HL-60 (cell line): ENCODE measurements around the gene LURAP1L.

Experiments
- DNase-seq, 2 experiments: peaks; one replicate each; pipeline ENCODE4 v3.0.0-alpha.2; 2010 to 2020; ENCODE audit warnings: low read depth in 1 of 2, low spot score in 1 of 2
- H3K27ac ChIP-seq: fragments of 250-450 bp; sonication (Bioruptor Pico); replicated peaks from 2 replicates; pipeline ENCODE4 v1.5.1; 2020; ENCODE audit warnings: mild to moderate bottlenecking, moderate library complexity
- H3K27me3 ChIP-seq: fragments of 250-450 bp; sonication (Bioruptor Pico); 2 replicates; pipeline ENCODE4 v1.5.1; 2021; ENCODE audit warnings: mild to moderate bottlenecking, moderate library complexity; ENCODE audit not compliant: insufficient read depth, poor library complexity, severe bottlenecking
- H3K4me3 ChIP-seq: replicated peaks from 2 replicates; pipeline ENCODE4 v1.5.1; 2011; ENCODE audit warnings: mild to moderate bottlenecking, control low read depth, low read length; ENCODE audit not compliant: insufficient read depth
- GABPA ChIP-seq: IDR thresholded peaks from 2 replicates; pipeline ENCODE4 v1.6.1; 2012; ENCODE audit warnings: low read depth
- POLR2AphosphoS5 ChIP-seq: IDR thresholded peaks from 2 replicates; pipeline ENCODE4 v1.6.1; 2012; ENCODE audit warnings: low read depth
- SPI1 ChIP-seq: IDR thresholded peaks from 2 replicates; pipeline ENCODE4 v1.6.1; 2012; ENCODE audit warnings: low read depth, mild to moderate bottlenecking, borderline replicate concordance
- TF ChIP-seq, protein P1 (sequence below): IDR thresholded peaks from one replicate; pipeline ENCODE4 v1.5.1; 2011; ENCODE audit warnings: low read length, control low read depth, inconsistent platforms; ENCODE audit not compliant: insufficient read depth
- TF ChIP-seq, protein P2 (sequence below): IDR thresholded peaks from 2 replicates; pipeline ENCODE4 v1.6.1; 2012; ENCODE audit warnings: low read depth; ENCODE audit not compliant: insufficient replicate concordance

Gene LURAP1L

DNA sequence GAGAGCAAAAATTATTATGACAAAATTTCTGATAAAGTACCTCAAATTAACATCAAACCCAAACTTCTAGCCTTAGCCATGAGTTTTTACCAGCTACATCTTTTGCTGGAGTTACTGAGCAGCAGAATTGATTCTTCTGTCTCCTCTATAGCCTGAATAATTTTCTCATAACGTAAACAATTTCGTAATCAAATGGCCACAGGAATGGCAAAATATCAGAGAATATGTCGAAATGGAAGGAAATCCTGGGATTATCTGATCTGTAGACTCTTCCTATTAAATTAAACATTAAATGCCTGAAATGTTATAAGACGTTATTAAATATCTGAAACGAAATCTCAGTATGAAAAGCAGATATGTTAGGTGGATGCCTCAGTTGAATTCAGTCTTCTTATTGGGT, 41.1 kb downstream of the LURAP1L start:
- TF ChIP-seq, protein P1, sequence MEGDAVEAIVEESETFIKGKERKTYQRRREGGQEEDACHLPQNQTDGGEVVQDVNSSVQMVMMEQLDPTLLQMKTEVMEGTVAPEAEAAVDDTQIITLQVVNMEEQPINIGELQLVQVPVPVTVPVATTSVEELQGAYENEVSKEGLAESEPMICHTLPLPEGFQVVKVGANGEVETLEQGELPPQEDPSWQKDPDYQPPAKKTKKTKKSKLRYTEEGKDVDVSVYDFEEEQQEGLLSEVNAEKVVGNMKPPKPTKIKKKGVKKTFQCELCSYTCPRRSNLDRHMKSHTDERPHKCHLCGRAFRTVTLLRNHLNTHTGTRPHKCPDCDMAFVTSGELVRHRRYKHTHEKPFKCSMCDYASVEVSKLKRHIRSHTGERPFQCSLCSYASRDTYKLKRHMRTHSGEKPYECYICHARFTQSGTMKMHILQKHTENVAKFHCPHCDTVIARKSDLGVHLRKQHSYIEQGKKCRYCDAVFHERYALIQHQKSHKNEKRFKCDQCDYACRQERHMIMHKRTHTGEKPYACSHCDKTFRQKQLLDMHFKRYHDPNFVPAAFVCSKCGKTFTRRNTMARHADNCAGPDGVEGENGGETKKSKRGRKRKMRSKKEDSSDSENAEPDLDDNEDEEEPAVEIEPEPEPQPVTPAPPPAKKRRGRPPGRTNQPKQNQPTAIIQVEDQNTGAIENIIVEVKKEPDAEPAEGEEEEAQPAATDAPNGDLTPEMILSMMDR: no peak
- TF ChIP-seq SPI1 (no peak), GABPA (no peak), POLR2AphosphoS5 (no peak)
- TF ChIP-seq, protein P2, sequence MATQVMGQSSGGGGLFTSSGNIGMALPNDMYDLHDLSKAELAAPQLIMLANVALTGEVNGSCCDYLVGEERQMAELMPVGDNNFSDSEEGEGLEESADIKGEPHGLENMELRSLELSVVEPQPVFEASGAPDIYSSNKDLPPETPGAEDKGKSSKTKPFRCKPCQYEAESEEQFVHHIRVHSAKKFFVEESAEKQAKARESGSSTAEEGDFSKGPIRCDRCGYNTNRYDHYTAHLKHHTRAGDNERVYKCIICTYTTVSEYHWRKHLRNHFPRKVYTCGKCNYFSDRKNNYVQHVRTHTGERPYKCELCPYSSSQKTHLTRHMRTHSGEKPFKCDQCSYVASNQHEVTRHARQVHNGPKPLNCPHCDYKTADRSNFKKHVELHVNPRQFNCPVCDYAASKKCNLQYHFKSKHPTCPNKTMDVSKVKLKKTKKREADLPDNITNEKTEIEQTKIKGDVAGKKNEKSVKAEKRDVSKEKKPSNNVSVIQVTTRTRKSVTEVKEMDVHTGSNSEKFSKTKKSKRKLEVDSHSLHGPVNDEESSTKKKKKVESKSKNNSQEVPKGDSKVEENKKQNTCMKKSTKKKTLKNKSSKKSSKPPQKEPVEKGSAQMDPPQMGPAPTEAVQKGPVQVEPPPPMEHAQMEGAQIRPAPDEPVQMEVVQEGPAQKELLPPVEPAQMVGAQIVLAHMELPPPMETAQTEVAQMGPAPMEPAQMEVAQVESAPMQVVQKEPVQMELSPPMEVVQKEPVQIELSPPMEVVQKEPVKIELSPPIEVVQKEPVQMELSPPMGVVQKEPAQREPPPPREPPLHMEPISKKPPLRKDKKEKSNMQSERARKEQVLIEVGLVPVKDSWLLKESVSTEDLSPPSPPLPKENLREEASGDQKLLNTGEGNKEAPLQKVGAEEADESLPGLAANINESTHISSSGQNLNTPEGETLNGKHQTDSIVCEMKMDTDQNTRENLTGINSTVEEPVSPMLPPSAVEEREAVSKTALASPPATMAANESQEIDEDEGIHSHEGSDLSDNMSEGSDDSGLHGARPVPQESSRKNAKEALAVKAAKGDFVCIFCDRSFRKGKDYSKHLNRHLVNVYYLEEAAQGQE: no peak
- no peak overlapping the region for H3K4me3 ChIP-seq
- H3K27me3 ChIP-seq: no peaks in the 10 kb centered on the region
- no peak overlapping the region for H3K27ac ChIP-seq
- DNase-seq: no peak

GRCh38 chr9:12816656-12817101, 41.9 kb downstream of the LURAP1L start:
- no peaks in the 10 kb centered on the region for H3K27me3 ChIP-seq
- H3K27ac ChIP-seq: no peak overlapping the region
- no peak for DNase-seq
- no peak overlapping the region for H3K4me3 ChIP-seq
- TF ChIP-seq POLR2AphosphoS5 (no peak), SPI1 (no peak), GABPA (no peak)
- TF ChIP-seq, protein P2: no peak
- TF ChIP-seq, protein P1: no peak

GRCh38 chr9:12817702-12818101, 42.9 kb downstream of the LURAP1L start:
- DNase-seq: no peak
- Histone ChIP-seq H3K4me3 (no peak overlapping the region), H3K27me3 (no peaks in the 10 kb centered on the region), H3K27ac (no peak overlapping the region)
- no peak for TF ChIP-seq SPI1
- TF ChIP-seq POLR2AphosphoS5: no peak
- TF ChIP-seq, protein P1: no peak
- TF ChIP-seq, protein P2: no peak
- TF ChIP-seq GABPA: no peak
